ENCODE measurements around the gene PLD1. TPM values are rescaled to one million over a fixed set of nuclear protein-coding genes. Genes with fewer than 3 reads are reported as not detected.

Gene PLD1
- total RNA-seq, 1 donor from 2014 or later: 0.93 TPM

DNA sequence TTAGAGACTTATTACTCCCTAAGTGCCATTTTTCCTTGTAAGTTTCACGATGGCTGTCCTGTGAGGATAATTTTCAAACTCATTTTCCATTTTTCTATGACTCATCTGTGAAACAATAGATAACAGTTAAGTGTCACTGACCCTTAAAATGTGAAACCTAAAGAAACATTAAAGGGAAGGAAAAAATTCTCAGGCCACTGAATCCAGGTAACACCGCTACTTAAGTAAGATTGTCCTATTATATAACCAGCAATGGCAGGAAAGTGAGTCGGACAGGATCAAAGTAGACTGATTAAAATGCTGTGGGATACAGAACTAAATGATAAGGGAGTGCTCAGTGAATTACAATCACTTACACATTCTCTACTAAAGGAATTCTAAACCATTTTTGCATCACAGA is 12.4 kb downstream of the PLD1 start:
- H3K9me3 Mint-ChIP-seq: no peaks in the 10 kb centered on the region
- no peak for DNase-seq (ENCODE audit: low read depth, low spot score)
- no peak overlapping the region for H3K4me3 Mint-ChIP-seq
- H3K27ac Mint-ChIP-seq (ENCODE audit: unreplicated experiment): no peak overlapping the region
- no peaks in the 10 kb centered on the region for H3K27me3 Mint-ChIP-seq (ENCODE audit: low read depth)
- TF ChIP-seq, protein P1, sequence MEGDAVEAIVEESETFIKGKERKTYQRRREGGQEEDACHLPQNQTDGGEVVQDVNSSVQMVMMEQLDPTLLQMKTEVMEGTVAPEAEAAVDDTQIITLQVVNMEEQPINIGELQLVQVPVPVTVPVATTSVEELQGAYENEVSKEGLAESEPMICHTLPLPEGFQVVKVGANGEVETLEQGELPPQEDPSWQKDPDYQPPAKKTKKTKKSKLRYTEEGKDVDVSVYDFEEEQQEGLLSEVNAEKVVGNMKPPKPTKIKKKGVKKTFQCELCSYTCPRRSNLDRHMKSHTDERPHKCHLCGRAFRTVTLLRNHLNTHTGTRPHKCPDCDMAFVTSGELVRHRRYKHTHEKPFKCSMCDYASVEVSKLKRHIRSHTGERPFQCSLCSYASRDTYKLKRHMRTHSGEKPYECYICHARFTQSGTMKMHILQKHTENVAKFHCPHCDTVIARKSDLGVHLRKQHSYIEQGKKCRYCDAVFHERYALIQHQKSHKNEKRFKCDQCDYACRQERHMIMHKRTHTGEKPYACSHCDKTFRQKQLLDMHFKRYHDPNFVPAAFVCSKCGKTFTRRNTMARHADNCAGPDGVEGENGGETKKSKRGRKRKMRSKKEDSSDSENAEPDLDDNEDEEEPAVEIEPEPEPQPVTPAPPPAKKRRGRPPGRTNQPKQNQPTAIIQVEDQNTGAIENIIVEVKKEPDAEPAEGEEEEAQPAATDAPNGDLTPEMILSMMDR (conservative IDR thresholded peaks at IDR 0.05): no peak
- no peaks in the 10 kb centered on the region for H3K36me3 Mint-ChIP-seq (ENCODE audit: low read depth)
- no peaks in the 10 kb centered on the region for H3K4me1 Mint-ChIP-seq

DNA sequence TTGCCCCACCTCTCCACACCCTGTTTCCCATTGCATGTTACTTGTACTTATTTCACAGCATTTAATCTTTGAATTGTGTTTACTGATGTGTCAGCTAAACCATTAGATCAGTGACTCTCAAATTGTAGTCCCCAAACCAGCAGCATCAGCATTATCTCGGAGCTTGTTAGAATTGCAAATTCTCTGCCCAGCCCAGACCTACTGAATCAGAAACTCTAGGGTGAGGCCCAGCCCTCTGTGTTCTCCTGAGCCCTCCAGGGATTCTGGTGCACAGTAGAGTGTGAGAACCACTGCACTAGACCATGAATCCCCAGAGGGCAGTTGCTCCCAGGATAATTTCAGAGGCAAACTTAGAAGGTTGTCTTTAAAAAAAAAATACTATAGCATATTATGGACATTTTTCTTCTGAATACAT is 13.0 kb downstream of the PLD1 start:
- DNase-seq (ENCODE audit: low read depth, low spot score): no peak
- TF ChIP-seq, protein P1 (conservative IDR thresholded peaks at IDR 0.05): no peak
- Mint-ChIP-seq H3K4me3 (no peak overlapping the region), H3K27ac (ENCODE audit: unreplicated experiment) (no peak overlapping the region), H3K4me1 (peaks cover under 1% of the 10 kb centered on the region), H3K9me3 (no peaks in the 10 kb centered on the region), H3K27me3 (ENCODE audit: low read depth) (no peaks in the 10 kb centered on the region), H3K36me3 (ENCODE audit: low read depth) (no peaks in the 10 kb centered on the region)

DNA sequence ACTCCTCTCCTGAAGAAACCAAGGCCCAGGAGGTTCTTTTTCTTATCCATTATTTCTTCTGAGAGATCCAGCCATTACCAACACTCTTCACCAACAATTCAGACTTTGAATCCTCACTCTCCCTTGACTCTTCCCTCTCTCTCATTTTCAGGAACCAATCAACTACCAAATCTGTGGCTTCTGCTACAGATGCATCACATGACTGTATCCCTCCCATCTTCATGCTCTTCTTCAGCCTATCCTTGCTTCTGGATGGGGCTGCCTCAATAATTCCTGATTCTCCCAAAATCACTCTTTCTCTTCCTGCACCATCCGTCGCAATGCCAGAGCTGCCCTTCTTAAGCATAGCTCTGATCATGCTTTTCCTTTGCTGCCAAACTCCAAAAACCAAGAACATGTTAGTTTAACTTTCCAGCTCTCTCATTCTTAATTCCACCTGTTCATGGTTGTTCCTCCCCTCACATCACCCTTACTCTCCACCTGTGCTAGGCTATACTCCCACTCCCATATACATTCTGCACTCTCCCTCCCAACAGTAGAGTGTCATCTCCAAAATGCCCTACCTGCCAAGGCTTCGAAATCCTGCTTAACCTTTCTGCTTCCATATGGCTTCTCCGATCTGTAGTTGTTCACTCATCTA is 13.5 kb downstream of the PLD1 start:
- TF ChIP-seq, protein P1 (conservative IDR thresholded peaks at IDR 0.05): no peak
- Mint-ChIP-seq H3K27ac (ENCODE audit: unreplicated experiment) (no peak overlapping the region), H3K36me3 (ENCODE audit: low read depth) (no peaks in the 10 kb centered on the region), H3K9me3 (no peaks in the 10 kb centered on the region), H3K4me1 (peaks cover 6% of the 10 kb centered on the region), H3K27me3 (ENCODE audit: low read depth) (no peaks in the 10 kb centered on the region), H3K4me3 (no peak overlapping the region)
- DNase-seq (ENCODE audit: low read depth, low spot score): no peak

DNA sequence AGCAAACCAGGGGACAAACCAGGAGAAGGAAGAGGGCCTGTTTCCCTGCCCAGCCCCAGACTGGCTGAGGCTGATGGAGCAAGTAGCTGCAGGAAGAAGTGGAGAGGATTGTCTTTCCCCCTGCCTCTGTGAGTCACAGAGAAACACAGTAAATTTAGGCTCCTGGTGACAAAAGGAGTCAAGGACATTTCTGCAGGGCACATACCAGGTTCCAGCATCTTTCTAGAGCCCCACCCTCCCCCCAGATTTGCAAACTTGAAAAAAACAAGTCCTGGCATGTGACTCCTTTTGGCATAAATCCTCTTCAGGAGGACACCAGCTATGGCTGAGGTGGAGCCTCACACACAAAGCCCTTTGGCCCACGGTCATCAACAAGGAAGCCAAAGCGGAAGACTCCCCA is 17.8 kb downstream of the PLD1 start:
- TF ChIP-seq, protein P1 (conservative IDR thresholded peaks at IDR 0.05): no peak
- no peak for DNase-seq (ENCODE audit: low read depth, low spot score)
- Mint-ChIP-seq H3K9me3 (no peaks in the 10 kb centered on the region), H3K4me3 (no peak overlapping the region), H3K27me3 (ENCODE audit: low read depth) (no peaks in the 10 kb centered on the region), H3K36me3 (ENCODE audit: low read depth) (no peaks in the 10 kb centered on the region), H3K4me1 (peaks cover 19% of the 10 kb centered on the region), H3K27ac (ENCODE audit: unreplicated experiment) (no peak overlapping the region)

DNA sequence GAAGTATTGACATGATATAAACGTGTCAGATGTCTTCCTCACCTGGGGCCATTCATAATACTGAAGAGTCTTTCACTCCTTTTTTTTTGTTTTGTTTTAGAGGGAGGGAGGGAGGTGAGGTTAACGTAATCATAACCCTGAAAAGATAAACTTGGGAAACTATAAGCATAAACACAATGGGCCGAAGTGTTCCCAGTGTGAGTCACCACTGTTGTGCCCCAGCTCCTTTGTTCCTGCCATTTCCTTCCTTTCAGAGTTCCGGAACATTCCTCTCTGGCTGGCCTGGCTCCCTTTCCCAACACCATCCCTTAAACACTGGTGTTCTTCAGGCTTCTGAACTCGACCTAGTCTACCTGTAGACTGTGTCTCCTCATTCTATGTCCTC is 18.6 kb downstream of the PLD1 start:
- TF ChIP-seq, protein P1 (conservative IDR thresholded peaks at IDR 0.05): no peak
- no peak overlapping the region for H3K27ac Mint-ChIP-seq (ENCODE audit: unreplicated experiment)
- peaks cover 7% of the 10 kb centered on the region for H3K9me3 Mint-ChIP-seq
- H3K4me1 Mint-ChIP-seq: peaks cover 19% of the 10 kb centered on the region
- no peak overlapping the region for H3K4me3 Mint-ChIP-seq
- no peak for DNase-seq (ENCODE audit: low read depth, low spot score)
- H3K27me3 Mint-ChIP-seq (ENCODE audit: low read depth): no peaks in the 10 kb centered on the region
- H3K36me3 Mint-ChIP-seq (ENCODE audit: low read depth): no peaks in the 10 kb centered on the region

Measured in neural crest cell (in vitro differentiated cells).